HepG2 (cell line): ENCODE measurements around the gene ZNF101. TPM values are rescaled to one million over a fixed set of nuclear protein-coding genes. Genes with fewer than 3 reads are reported as not detected.

Source experiments
- CCDC6 ChIP-seq: sonication (generic); formaldehyde crosslinking; IDR thresholded peaks from 2 replicates; pipeline ENCODE4 v1.8.1; 2022; ENCODE audit warnings: mild to moderate bottlenecking, missing genetic modification reagents, moderate library complexity
- DMTF1 ChIP-seq: sonication (generic); formaldehyde crosslinking; IDR thresholded peaks from 2 replicates; pipeline ENCODE4 v1.4.0; 2020; ENCODE audit warnings: mild to moderate bottlenecking, missing genetic modification reagents
- DNMT3B ChIP-seq: conservative IDR thresholded peaks from 2 replicates; pipeline ENCODE4 v1.6.1; 2016; ENCODE audit warnings: missing biosample characterization, control low read depth
- GZF1 ChIP-seq: sonication (generic); formaldehyde crosslinking; IDR thresholded peaks from 2 replicates; pipeline ENCODE4 v1.5.1; 2020; ENCODE audit warnings: mild to moderate bottlenecking, missing genetic modification reagents
- HBP1 ChIP-seq: IDR thresholded peaks from 2 replicates; pipeline ENCODE4 v1.6.1; 2016; ENCODE audit warnings: low read depth, control low read depth
- PBX3 ChIP-seq: sonication (generic); formaldehyde crosslinking; IDR thresholded peaks from 2 replicates; pipeline ENCODE4 v1.8.1; 2023; ENCODE audit warnings: missing genetic modification reagents, inconsistent platforms, borderline replicate concordance
- PRPF4 ChIP-seq: fragments of 200-400 bp; formaldehyde crosslinking; IDR thresholded peaks from 2 replicates; pipeline ENCODE4 v1.6.1; 2016; ENCODE audit warnings: low read length, low read depth; ENCODE audit not compliant: poor library complexity, severe bottlenecking
- RFXAP ChIP-seq: sonication (generic); formaldehyde crosslinking; IDR thresholded peaks from 2 replicates; pipeline ENCODE4 v1.4.0; 2020; ENCODE audit warnings: missing genetic modification reagents, borderline replicate concordance
- SAP130 ChIP-seq: IDR thresholded peaks from 2 replicates; pipeline ENCODE4 v1.6.1; 2016; ENCODE audit warnings: low read depth
- SCMH1 ChIP-seq: sonication (generic); formaldehyde crosslinking; IDR thresholded peaks from 2 replicates; pipeline ENCODE4 v1.9.0; 2021; ENCODE audit warnings: missing genetic modification reagents, mild to moderate bottlenecking, borderline replicate concordance
- SETDB1 ChIP-seq: sonication (generic); formaldehyde crosslinking; IDR thresholded peaks from 2 replicates; pipeline ENCODE4 v1.5.1; 2020; ENCODE audit warnings: missing genetic modification reagents, mild to moderate bottlenecking, borderline replicate concordance
- STAT5B ChIP-seq: sonication (generic); formaldehyde crosslinking; IDR thresholded peaks from 2 replicates; pipeline ENCODE4 v1.4.0; 2020; ENCODE audit warnings: missing genetic modification reagents
- SUZ12 ChIP-seq: fragments of 150-350 bp; IDR thresholded peaks from 2 replicates; pipeline ENCODE4 v1.6.1; 2014; ENCODE audit warnings: low read depth, low read length
- TBP ChIP-seq: sonication (generic); formaldehyde crosslinking; IDR thresholded peaks from 2 replicates; pipeline ENCODE4 v1.5.0; 2020; ENCODE audit warnings: missing genetic modification reagents
- TFE3 ChIP-seq: IDR thresholded peaks from 2 replicates; pipeline ENCODE4 v1.6.1; 2016
- ZFAT ChIP-seq: sonication (generic); formaldehyde crosslinking; conservative IDR thresholded peaks from 2 replicates; pipeline ENCODE4 v1.8.1; 2023; ENCODE audit warnings: missing genetic modification reagents, inconsistent platforms
- ZFP41 ChIP-seq: sonication (generic); formaldehyde crosslinking; IDR thresholded peaks from 2 replicates; pipeline ENCODE4 v1.4.0; 2020; ENCODE audit warnings: mild to moderate bottlenecking, missing genetic modification reagents, borderline replicate concordance
- ZMAT3 ChIP-seq: sonication (generic); formaldehyde crosslinking; conservative IDR thresholded peaks from 2 replicates; pipeline ENCODE4 v1.7.0; 2021; ENCODE audit warnings: missing genetic modification reagents
- ZNF264 ChIP-seq: sonication (generic); formaldehyde crosslinking; IDR thresholded peaks from 2 replicates; pipeline ENCODE4 v1.4.0; 2020; ENCODE audit warnings: missing genetic modification reagents
- ZNF350 ChIP-seq: sonication (generic); formaldehyde crosslinking; IDR thresholded peaks from 2 replicates; pipeline ENCODE4 v1.4.0; 2020; ENCODE audit warnings: mild to moderate bottlenecking, low read depth, missing genetic modification reagents, borderline replicate concordance
- ZUFSP ChIP-seq: sonication (generic); formaldehyde crosslinking; IDR thresholded peaks from 2 replicates; pipeline ENCODE4 v1.9.0; 2021; ENCODE audit warnings: missing genetic modification reagents, mild to moderate bottlenecking, borderline replicate concordance
- polyA plus RNA-seq, 8 experiments: library from polyadenylated mRNA; depleted of rRNA in 3 of 8; stranded (reverse) in 7 of 8; unstranded in 1 of 8; fragments of >200 nt; fragmentation: Illumina TruSeq in 4 of 8; extraction: Trizol in 4 of 8; gene quantifications; 2 replicates each; pipeline versions ENCODE4 v1.2.1 to v1.2.3, GENCODE V29; 2011 to 2016; ENCODE audit warnings: low read depth in 4 of 8, missing spikeins in 1 of 8, mixed read lengths in 1 of 8; ENCODE audit not compliant: insufficient read depth in 1 of 8
- total RNA-seq, 5 experiments: library from RNA; depleted of rRNA; stranded (reverse); fragments of >200 nt; fragmentation: Illumina TruSeq; extraction: Trizol; gene quantifications; 2 replicates each; pipeline ENCODE4 v1.2.3, GENCODE V29; 2016; ENCODE audit warnings: low read depth in 1 of 5

Gene ZNF101
- total and polyA plus RNA-seq, 2 of the 13 experiments (the other 11 are each of a cell fraction or from before 2014, with no cell fraction given): 12.9 to 28.9 TPM

GRCh38 chr19:19732579-19733501 lies 64.2 kb downstream of the ZNF101 start, which contains the start of gene ZNF14 (continued):
- TF ChIP-seq DNMT3B (CRISPR knock-in tag): no peak
- no peak for TF ChIP-seq SUZ12
- TF ChIP-seq DMTF1: no peak
- no peak for TF ChIP-seq TBP (CRISPR knock-in tag)
- TF ChIP-seq GZF1 (CRISPR knock-in tag): no peak
- TF ChIP-seq SCMH1 (CRISPR knock-in tag): no peak
- peak; percentile 74 for TF ChIP-seq SAP130 (CRISPR knock-in tag)
- TF ChIP-seq ZUFSP (CRISPR knock-in tag): no peak
- no peak for TF ChIP-seq STAT5B
- peak; percentile 86 for TF ChIP-seq ZMAT3 (CRISPR knock-in tag)
- TF ChIP-seq ZNF264 (CRISPR knock-in tag): no peak
- 0 out of 2 replicates have a peak, but pooled peaks have one; percentile 28 for TF ChIP-seq ZFAT (CRISPR knock-in tag)
- no peak for TF ChIP-seq SETDB1
- no peak for TF ChIP-seq PRPF4
- TF ChIP-seq TFE3 (CRISPR knock-in tag): peak; percentile 27; the same call in 1 of the 2 replicates
- TF ChIP-seq HBP1: no peak
- peak; percentile 43 for TF ChIP-seq RFXAP (CRISPR knock-in tag)
- TF ChIP-seq ZFP41 (CRISPR knock-in tag): no peak
- peak; percentile 61; the same call in 1 of the 2 replicates for TF ChIP-seq CCDC6 (CRISPR knock-in tag)
- TF ChIP-seq ZNF350 (CRISPR knock-in tag): 0 out of 2 replicates have a peak, but pooled peaks have one; percentile 12
- TF ChIP-seq PBX3 (CRISPR knock-in tag): no peak
